ENCODE data around the gene PRDM16.

GRCh38 chr1:3287656-3288160 is 218.7 kb downstream of the PRDM16 start:
- TF ChIP-seq CTCF (IDR thresholded peaks at IDR 0.05) = no peak
- no peak for TF ChIP-seq POLR2A (IDR thresholded peaks at IDR 0.05)
